Measurements from ENCODE around the gene ESAM. TPM values are rescaled to one million over a fixed set of nuclear protein-coding genes. Genes with fewer than 3 reads are reported as not detected.
A peak's percentile ranks its signal among the peaks of the same experiment; 100 is the strongest.

The ESAM gene
- total RNA-seq, 3 donors from 2014 or later (not counting 1 experiment from before 2014, with no cell fraction given): 1.2 to 2.2 (median 1.5) TPM

DNA sequence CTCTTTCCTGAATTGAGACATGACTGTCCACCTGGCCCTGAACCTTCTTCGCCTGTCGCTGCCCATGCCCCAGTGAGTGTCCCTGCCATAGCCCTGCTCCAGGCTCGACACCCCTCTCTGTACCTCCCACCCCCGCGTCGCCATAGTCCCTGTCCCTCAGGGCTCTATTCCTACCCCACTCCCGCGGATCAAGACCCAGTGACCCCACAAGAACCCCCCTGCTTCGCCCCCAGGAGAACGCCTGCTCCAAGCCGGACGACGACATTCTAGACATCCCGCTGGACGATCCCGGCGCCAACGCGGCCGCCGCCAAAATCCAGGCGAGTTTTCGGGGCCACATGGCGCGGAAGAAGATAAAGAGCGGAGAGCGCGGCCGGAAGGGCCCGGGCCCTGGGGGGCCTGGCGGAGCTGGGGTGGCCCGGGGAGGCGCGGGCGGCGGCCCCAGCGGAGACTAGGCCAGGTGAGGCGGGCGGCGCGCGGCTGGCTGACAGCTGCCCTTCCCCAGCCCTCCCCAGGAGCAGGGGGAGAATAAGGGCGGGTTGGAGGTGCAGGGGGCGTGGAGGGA, 16.7 kb downstream of the ESAM start:
- H3K27me3 Mint-ChIP-seq (ENCODE audit: low read depth in 2 of 2): peaks cover 28 to 38% of the 10 kb centered on the region in 2 donors
- DNase-seq: no peak
- H3K9me3 ChIP-seq (ENCODE audit: control insufficient read depth, insufficient read depth, low read length): no peaks in the 10 kb centered on the region
- no peak overlapping the region for H3K4me3 ChIP-seq (ENCODE audit: low read length)
- TF ChIP-seq, protein P1, sequence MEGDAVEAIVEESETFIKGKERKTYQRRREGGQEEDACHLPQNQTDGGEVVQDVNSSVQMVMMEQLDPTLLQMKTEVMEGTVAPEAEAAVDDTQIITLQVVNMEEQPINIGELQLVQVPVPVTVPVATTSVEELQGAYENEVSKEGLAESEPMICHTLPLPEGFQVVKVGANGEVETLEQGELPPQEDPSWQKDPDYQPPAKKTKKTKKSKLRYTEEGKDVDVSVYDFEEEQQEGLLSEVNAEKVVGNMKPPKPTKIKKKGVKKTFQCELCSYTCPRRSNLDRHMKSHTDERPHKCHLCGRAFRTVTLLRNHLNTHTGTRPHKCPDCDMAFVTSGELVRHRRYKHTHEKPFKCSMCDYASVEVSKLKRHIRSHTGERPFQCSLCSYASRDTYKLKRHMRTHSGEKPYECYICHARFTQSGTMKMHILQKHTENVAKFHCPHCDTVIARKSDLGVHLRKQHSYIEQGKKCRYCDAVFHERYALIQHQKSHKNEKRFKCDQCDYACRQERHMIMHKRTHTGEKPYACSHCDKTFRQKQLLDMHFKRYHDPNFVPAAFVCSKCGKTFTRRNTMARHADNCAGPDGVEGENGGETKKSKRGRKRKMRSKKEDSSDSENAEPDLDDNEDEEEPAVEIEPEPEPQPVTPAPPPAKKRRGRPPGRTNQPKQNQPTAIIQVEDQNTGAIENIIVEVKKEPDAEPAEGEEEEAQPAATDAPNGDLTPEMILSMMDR (IDR thresholded peaks at IDR 0.05): no peak
- no peaks in the 10 kb centered on the region for H3K9me3 Mint-ChIP-seq
- intact Hi-C loops (cut with micrococcal nuclease): no loop called here
- H3K27ac Mint-ChIP-seq: no peak overlapping the region
- no peaks in the 10 kb centered on the region for H3K36me3 Mint-ChIP-seq
- WGBS (ENCODE audit: insufficient coverage): 88% methylated on average over 43 of the region's 44 CpGs
- no peak overlapping the region for H3K27ac ChIP-seq (ENCODE audit: low read length)
- H3K4me3 Mint-ChIP-seq: peak overlapping the region; percentile 66
- H3K4me1 ChIP-seq (ENCODE audit: control insufficient read depth, insufficient read depth, low read length): peaks cover 32% of the 10 kb centered on the region
- no peak for ATAC-seq
- peaks cover 0 to 15% of the 10 kb centered on the region in 2 donors for H3K4me1 Mint-ChIP-seq
- H3K36me3 ChIP-seq (ENCODE audit: control insufficient read depth, insufficient read depth, low read length): no peaks in the 10 kb centered on the region
- peaks cover 10% of the 10 kb centered on the region for H3K27me3 ChIP-seq (ENCODE audit: control insufficient read depth, insufficient read depth, low read length)

DNA sequence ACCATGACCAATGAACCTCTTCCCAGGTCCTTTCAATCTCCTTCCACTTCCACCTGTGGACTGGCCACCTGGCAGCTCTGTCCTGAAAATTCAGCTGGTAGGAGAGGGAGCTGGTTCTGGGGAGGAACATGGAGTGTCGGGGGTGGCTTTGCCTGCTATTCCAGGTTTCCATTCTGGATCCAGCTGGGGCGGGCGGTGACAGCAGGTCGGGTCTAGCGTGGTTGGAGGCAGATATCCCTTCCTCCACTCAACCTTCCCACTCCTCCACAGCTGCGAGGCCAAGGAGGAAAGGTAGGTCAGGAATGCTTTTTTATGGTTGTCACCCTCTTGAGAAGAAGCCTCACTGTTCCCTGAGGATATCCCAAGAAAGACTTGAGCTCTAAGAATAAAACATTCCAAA, 19.0 kb downstream of the ESAM start:
- intact Hi-C loops (cut with micrococcal nuclease): no loop called here
- 90% methylated on average over 3 of the region's 6 CpGs for WGBS (ENCODE audit: insufficient coverage)

DNA sequence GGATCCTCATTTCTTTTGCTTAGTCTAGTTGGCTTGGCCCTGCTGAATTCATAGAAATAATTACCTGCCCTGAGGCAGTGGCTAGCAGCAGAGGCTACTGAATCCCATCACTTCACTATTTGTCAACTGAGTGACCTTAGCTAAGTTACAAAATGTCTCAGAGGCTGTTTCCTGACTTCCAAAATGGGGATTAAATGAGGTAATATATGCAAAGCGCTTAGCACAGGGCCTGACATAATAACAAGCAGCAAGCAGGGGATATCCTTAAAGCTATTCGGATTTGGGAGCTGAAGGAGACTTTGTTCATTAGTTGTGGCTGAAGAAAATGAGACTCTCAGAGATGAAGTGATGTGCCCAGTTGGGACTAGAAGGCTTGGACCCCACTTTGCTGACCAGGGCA, 19.5 kb downstream of the ESAM start:
- TF ChIP-seq, protein P1 (IDR thresholded peaks at IDR 0.05): no peak
- H3K4me1 ChIP-seq (ENCODE audit: control insufficient read depth, insufficient read depth, low read length): peaks cover 32% of the 10 kb centered on the region
- intact Hi-C loops (cut with micrococcal nuclease): no loop called here
- H3K4me1 Mint-ChIP-seq: peaks cover 7 to 28% of the 10 kb centered on the region in 2 donors
- peaks cover 36 to 47% of the 10 kb centered on the region in 2 donors for H3K27me3 Mint-ChIP-seq (ENCODE audit: low read depth in 2 of 2)
- H3K4me3 Mint-ChIP-seq: no peak overlapping the region
- H3K36me3 Mint-ChIP-seq: no peaks in the 10 kb centered on the region
- no peak overlapping the region for H3K27ac ChIP-seq (ENCODE audit: low read length)
- H3K27me3 ChIP-seq (ENCODE audit: control insufficient read depth, insufficient read depth, low read length): peaks cover 10% of the 10 kb centered on the region
- no peak overlapping the region for H3K4me3 ChIP-seq (ENCODE audit: low read length)
- H3K9me3 ChIP-seq (ENCODE audit: control insufficient read depth, insufficient read depth, low read length): no peaks in the 10 kb centered on the region
- no peaks in the 10 kb centered on the region for H3K36me3 ChIP-seq (ENCODE audit: control insufficient read depth, insufficient read depth, low read length)
- DNase-seq (no peak), ATAC-seq (no peak)
- H3K9me3 Mint-ChIP-seq: no peaks in the 10 kb centered on the region
- no peak overlapping the region for H3K27ac Mint-ChIP-seq
- 86% methylated on average over 2 of the region's 2 CpGs for WGBS (ENCODE audit: insufficient coverage)

More for the DNA sequence above, 19.0 kb downstream of the ESAM start:
- no peak overlapping the region for H3K27ac Mint-ChIP-seq
- H3K4me3 Mint-ChIP-seq: no peak overlapping the region
- Histone ChIP-seq H3K9me3 (ENCODE audit: control insufficient read depth, insufficient read depth, low read length) (no peaks in the 10 kb centered on the region), H3K27me3 (ENCODE audit: control insufficient read depth, insufficient read depth, low read length) (peaks cover 10% of the 10 kb centered on the region), H3K36me3 (ENCODE audit: control insufficient read depth, insufficient read depth, low read length) (no peaks in the 10 kb centered on the region), H3K4me1 (ENCODE audit: control insufficient read depth, insufficient read depth, low read length) (peaks cover 32% of the 10 kb centered on the region), H3K27ac (ENCODE audit: low read length) (no peak overlapping the region), H3K4me3 (ENCODE audit: low read length) (no peak overlapping the region)
- peaks cover 33 to 45% of the 10 kb centered on the region in 2 donors for H3K27me3 Mint-ChIP-seq (ENCODE audit: low read depth in 2 of 2)
- H3K36me3 Mint-ChIP-seq: no peaks in the 10 kb centered on the region
- DNase-seq: no peak
- TF ChIP-seq, protein P1 (IDR thresholded peaks at IDR 0.05): no peak
- H3K4me1 Mint-ChIP-seq: peaks cover 7 to 28% of the 10 kb centered on the region in 2 donors
- ATAC-seq: no peak
- no peaks in the 10 kb centered on the region for H3K9me3 Mint-ChIP-seq
